Activated CD8-positive, alpha-beta memory T cell treated with anti-CD3 and anti-CD28 coated beads, Interleukin-2, amount 10 ng/mL, durations not matched to agents 7 days and 5 days (primary cell): ENCODE results near the gene GTF3C1. TPM values are rescaled to one million over a fixed set of nuclear protein-coding genes. Genes with fewer than 3 reads are reported as not detected.
"Not testable (repeated sequence)": the region's sequence is repeated elsewhere in the genome, so short reads cannot be mapped to it uniquely, and the experiment has no call there.

ENCODE experiments used
- ATAC-seq: fragments of 150-1000 bp; cut with Tn5 transposase; one replicate; pipeline ENCODE4 v1.10.0; 2021; ENCODE audit warnings: moderate library complexity
- CTCF ChIA-PET: fragments of 350-600 bp; sonication (Branson Sonifier 250); formaldehyde crosslinking; loops from one replicate; lab custom pipeline; 2021; ENCODE audit warnings: antibody characterized with exemption; lab: Charles Lee
- DNase-seq: peaks from one replicate; pipeline ENCODE4 v3.0.0-alpha.2; 2020
- H3K27ac Mint-ChIP-seq: one replicate; pipeline ENCODE4 v1.8.0; 2021; ENCODE audit warnings: mild to moderate bottlenecking, mixed read lengths
- H3K27me3 Mint-ChIP-seq: one replicate; pipeline ENCODE4 v1.8.0; 2021; ENCODE audit warnings: mixed read lengths
- H3K36me3 Mint-ChIP-seq: one replicate; pipeline ENCODE4 v1.8.0; 2021; ENCODE audit warnings: mild to moderate bottlenecking, mixed read lengths
- H3K4me1 Mint-ChIP-seq: one replicate; pipeline ENCODE4 v1.8.0; 2021; ENCODE audit warnings: mixed read lengths
- H3K4me3 Mint-ChIP-seq: one replicate; pipeline ENCODE4 v1.8.0; 2021; ENCODE audit warnings: mild to moderate bottlenecking, moderate library complexity, mixed read lengths
- H3K9me3 Mint-ChIP-seq: one replicate; pipeline ENCODE4 v1.8.0; 2022; ENCODE audit warnings: low read depth, mixed read lengths
- total RNA-seq, 2 experiments: library from RNA; stranded (reverse); gene quantifications; one replicate each; pipeline ENCODE4 v1.2.3, GENCODE V29; 2021

GTF3C1 gene
- total RNA-seq, 2 experiments from 2014 or later = 56.1 to 58.6 TPM

DNA sequence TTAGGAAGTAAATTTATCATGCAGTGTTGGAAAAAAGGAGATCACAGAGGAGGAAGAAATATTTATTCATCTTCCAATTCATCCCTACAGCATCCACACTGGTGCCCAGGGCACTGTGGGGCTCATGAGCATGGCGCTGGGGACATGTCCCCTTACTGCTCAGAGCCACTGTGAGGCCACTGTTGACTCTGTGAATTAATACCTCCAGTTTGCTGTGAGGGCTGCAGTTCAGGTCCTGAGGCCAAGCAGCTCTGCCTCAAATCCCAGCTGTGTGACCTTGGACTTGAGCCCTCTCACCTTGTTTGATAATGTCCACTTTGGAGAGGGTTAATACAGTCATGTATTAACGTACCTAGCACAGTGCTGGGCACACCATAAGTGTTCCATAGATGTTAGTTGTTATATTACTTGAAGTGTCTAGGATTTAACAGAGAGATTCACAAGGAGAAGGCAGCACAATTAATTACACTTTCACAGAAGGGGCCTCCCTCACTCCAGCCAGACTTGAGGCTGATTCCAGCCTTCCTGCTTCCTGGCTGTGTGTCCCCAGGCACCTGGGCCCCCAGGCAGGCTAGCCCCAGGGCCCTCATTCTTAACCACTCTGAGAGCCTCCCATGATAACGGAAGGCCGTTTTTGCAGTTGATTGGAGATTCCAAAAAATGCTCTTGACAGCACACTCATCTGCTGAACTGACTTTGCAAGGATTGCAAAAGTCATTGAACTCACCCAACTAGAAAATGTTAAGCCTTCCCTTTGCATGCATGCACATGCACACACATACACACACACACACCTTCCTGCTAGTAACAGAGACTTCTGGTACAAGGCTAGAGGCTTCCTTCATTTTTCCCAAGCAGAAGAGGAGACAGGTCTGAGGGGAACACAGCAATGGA is 29.6 kb upstream of the GTF3C1 start:
- Mint-ChIP-seq H3K9me3 (no peaks in the 10 kb centered on the region), H3K36me3 (peaks cover 3% of the 10 kb centered on the region)

GRCh38 chr16:27576729-27577128 is 27.0 kb upstream of the GTF3C1 start:
- no peaks in the 10 kb centered on the region for H3K27me3 Mint-ChIP-seq
- CTCF ChIA-PET = no interaction called here
- DNase-seq = no peak

More for the DNA sequence above, 29.6 kb upstream of the GTF3C1 start:
- DNase-seq = no peak
- H3K4me3 Mint-ChIP-seq = no peak overlapping the region
- peaks cover 18% of the 10 kb centered on the region for H3K4me1 Mint-ChIP-seq
- ATAC-seq = peak; percentile 16
- CTCF ChIA-PET = interaction anchor here (0.6 to 1.2 kb wide), 3 partner anchors 10 to 469 kb away, joined by 3 to 4 read pairs (median 4); no protein-coding TSS in a partner anchor
- no peaks in the 10 kb centered on the region for H3K27me3 Mint-ChIP-seq
- no peak overlapping the region for H3K27ac Mint-ChIP-seq

DNA sequence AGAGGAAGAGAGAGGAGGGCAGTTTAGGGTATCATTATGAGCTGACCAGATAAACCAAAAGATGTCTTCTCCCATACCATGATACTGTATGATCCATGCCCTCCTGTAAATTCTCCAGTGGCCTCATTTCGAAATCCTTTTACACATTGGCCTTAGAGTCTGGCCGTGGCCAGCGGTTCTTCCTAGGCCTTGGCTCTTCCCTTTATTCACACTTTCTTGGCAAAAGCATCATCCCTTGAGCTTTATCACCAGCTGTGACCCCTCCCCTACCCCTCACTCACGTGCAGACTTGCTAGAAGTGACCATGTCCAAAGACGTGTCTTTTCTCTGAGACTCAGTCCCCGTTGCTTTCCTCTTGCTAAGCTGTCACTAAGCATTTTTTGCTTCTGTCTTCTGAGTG is 23.0 kb upstream of the GTF3C1 start:
- H3K9me3 Mint-ChIP-seq = no peaks in the 10 kb centered on the region
- CTCF ChIA-PET = no interaction called here
- H3K27me3 Mint-ChIP-seq = no peaks in the 10 kb centered on the region
- no peak overlapping the region for H3K27ac Mint-ChIP-seq
- H3K36me3 Mint-ChIP-seq = no peaks in the 10 kb centered on the region
- no peak overlapping the region for H3K4me3 Mint-ChIP-seq
- no peak for ATAC-seq
- DNase-seq = no peak
- H3K4me1 Mint-ChIP-seq = no peaks in the 10 kb centered on the region

More at GRCh38 chr16:27576729-27577128, 27.0 kb upstream of the GTF3C1 start:
- no peak overlapping the region for H3K4me3 Mint-ChIP-seq
- no peaks in the 10 kb centered on the region for H3K9me3 Mint-ChIP-seq
- H3K36me3 Mint-ChIP-seq = peaks cover 1% of the 10 kb centered on the region
- ATAC-seq = no peak
- H3K27ac Mint-ChIP-seq = no peak overlapping the region
- peaks cover 18% of the 10 kb centered on the region for H3K4me1 Mint-ChIP-seq

GRCh38 chr16:27571433-27572326 is 22.0 kb upstream of the GTF3C1 start:
- no peaks in the 10 kb centered on the region for H3K36me3 Mint-ChIP-seq
- H3K4me1 Mint-ChIP-seq = no peaks in the 10 kb centered on the region
- H3K27ac Mint-ChIP-seq = no peak overlapping the region
- DNase-seq (no peak), ATAC-seq (no peak)
- H3K4me3 Mint-ChIP-seq = no peak overlapping the region
- no peaks in the 10 kb centered on the region for H3K9me3 Mint-ChIP-seq
- CTCF ChIA-PET = no interaction called here
- no peaks in the 10 kb centered on the region for H3K27me3 Mint-ChIP-seq

- H3K27ac Mint-ChIP-seq, CTCF ChIA-PET, ATAC-seq, H3K4me1 Mint-ChIP-seq, H3K4me3 Mint-ChIP-seq, H3K36me3 Mint-ChIP-seq, DNase-seq, H3K27me3 Mint-ChIP-seq, H3K9me3 Mint-ChIP-seq: not testable (repeated sequence)
These were observed 21.3 kb upstream of the GTF3C1 start for GRCh38 chr16:27570986-27571385.

DNA sequence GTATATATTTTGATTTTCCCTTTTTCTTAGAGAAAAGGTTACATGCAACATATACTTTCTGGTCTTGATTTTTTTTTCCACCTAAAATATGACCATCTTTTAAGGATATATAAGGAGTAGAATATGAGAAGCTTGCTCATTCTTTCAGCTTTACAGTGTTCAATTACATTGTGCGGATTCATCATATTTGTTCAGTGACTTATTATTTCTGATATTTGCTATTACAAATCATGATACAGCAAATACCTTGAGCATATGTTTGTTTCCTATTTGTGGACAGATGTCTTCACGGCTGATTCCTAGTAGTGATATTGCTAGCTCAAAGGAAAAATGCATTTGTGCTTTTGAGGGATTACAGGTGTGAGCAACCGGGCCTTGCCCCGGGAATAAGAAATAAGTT is 18.4 kb upstream of the GTF3C1 start:
- Mint-ChIP-seq H3K4me3 (no peak overlapping the region), H3K27ac (no peak overlapping the region), H3K9me3 (no peaks in the 10 kb centered on the region), H3K4me1 (no peaks in the 10 kb centered on the region), H3K36me3 (no peaks in the 10 kb centered on the region), H3K27me3 (no peaks in the 10 kb centered on the region)
- ATAC-seq (no peak), DNase-seq (no peak)
- CTCF ChIA-PET = interaction anchor here (0.6 kb wide), 1 partner anchor 41 kb away, joined by 4 read pairs; no protein-coding TSS in a partner anchor

GRCh38 chr16:27566417-27566816 is 16.7 kb upstream of the GTF3C1 start:
- H3K9me3 Mint-ChIP-seq = no peaks in the 10 kb centered on the region
- no peaks in the 10 kb centered on the region for H3K27me3 Mint-ChIP-seq
- no peak overlapping the region for H3K4me3 Mint-ChIP-seq
- no peak for ATAC-seq
- no peaks in the 10 kb centered on the region for H3K36me3 Mint-ChIP-seq
- no peak overlapping the region for H3K27ac Mint-ChIP-seq
- DNase-seq = no peak
- CTCF ChIA-PET = no interaction called here
- H3K4me1 Mint-ChIP-seq = no peaks in the 10 kb centered on the region

DNA sequence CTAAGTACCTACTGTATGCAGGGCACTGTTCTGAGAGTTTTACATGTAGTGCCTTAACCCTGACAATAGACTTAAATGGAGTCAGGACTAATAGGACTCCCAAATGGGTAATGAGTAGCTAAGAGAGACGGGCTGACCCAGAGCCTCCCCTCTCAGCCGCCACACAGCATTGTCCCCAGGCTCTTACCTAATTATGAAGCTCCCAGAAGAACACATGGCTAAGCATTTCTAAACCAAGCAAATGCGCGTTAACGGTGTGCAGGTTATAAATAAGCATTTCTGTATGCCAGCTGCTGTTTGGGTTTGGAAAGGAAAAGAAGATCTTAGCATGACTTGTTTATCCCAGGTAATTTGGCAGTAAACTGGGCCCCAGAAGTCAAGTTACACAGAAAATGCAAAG is 14.5 kb upstream of the GTF3C1 start:
- no peak overlapping the region for H3K4me3 Mint-ChIP-seq
- no peak for ATAC-seq
- no peak overlapping the region for H3K27ac Mint-ChIP-seq
- H3K4me1 Mint-ChIP-seq = no peaks in the 10 kb centered on the region
- no peak for DNase-seq
- no peaks in the 10 kb centered on the region for H3K27me3 Mint-ChIP-seq
- no peaks in the 10 kb centered on the region for H3K36me3 Mint-ChIP-seq
- CTCF ChIA-PET = interaction anchor here (0.5 kb wide), 1 partner anchor 453 kb away, joined by 3 read pairs; no protein-coding TSS in a partner anchor
- no peaks in the 10 kb centered on the region for H3K9me3 Mint-ChIP-seq

GRCh38 chr16:27561216-27561615 is 11.5 kb upstream of the GTF3C1 start:
- CTCF ChIA-PET = no interaction called here
- no peak for DNase-seq
- Mint-ChIP-seq H3K4me1 (no peaks in the 10 kb centered on the region), H3K27ac (no peak overlapping the region), H3K9me3 (no peaks in the 10 kb centered on the region), H3K27me3 (no peaks in the 10 kb centered on the region), H3K4me3 (no peak overlapping the region), H3K36me3 (no peaks in the 10 kb centered on the region)
- no peak for ATAC-seq

DNA sequence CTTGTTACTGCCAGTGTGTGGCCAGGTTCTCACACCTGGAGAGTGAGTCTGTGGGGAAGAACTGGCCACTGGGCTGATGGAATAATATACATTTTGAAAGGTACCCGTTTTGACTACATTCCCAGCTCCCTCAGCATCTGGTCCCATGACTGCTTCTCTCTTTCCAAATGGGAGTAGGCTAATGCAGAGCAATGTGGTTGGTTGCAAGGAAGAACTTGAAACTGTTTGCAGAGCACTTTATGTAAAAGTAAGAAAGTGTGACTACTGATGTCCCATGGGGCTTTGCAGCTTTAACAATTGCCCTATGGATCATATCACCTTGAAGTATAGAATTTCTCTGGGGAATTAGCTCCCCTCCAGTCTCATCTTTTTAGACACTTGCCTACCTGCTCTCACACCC is 9.2 kb upstream of the GTF3C1 start:
- Mint-ChIP-seq H3K27ac (no peak overlapping the region), H3K4me1 (no peaks in the 10 kb centered on the region), H3K9me3 (no peaks in the 10 kb centered on the region), H3K27me3 (no peaks in the 10 kb centered on the region), H3K36me3 (no peaks in the 10 kb centered on the region), H3K4me3 (no peak overlapping the region)
- no peak for ATAC-seq
- no peak for DNase-seq
- CTCF ChIA-PET = no interaction called here

GRCh38 chr16:27558434-27558833 is 8.7 kb upstream of the GTF3C1 start:
- no peak for ATAC-seq
- DNase-seq = no peak
- CTCF ChIA-PET = no interaction called here
- Mint-ChIP-seq H3K36me3 (no peaks in the 10 kb centered on the region), H3K27me3 (no peaks in the 10 kb centered on the region), H3K27ac (no peak overlapping the region), H3K9me3 (no peaks in the 10 kb centered on the region), H3K4me3 (no peak overlapping the region), H3K4me1 (no peaks in the 10 kb centered on the region)

- Mint-ChIP-seq H3K4me1 (no peaks in the 10 kb centered on the region), H3K27ac (no peak overlapping the region), H3K9me3 (no peaks in the 10 kb centered on the region), H3K36me3 (no peaks in the 10 kb centered on the region), H3K4me3 (no peak overlapping the region), H3K27me3 (no peaks in the 10 kb centered on the region)
- DNase-seq = no peak
- CTCF ChIA-PET = no interaction called here
- ATAC-seq = no peak
These were observed 6.8 kb upstream of the GTF3C1 start for GRCh38 chr16:27556471-27556870.

DNA sequence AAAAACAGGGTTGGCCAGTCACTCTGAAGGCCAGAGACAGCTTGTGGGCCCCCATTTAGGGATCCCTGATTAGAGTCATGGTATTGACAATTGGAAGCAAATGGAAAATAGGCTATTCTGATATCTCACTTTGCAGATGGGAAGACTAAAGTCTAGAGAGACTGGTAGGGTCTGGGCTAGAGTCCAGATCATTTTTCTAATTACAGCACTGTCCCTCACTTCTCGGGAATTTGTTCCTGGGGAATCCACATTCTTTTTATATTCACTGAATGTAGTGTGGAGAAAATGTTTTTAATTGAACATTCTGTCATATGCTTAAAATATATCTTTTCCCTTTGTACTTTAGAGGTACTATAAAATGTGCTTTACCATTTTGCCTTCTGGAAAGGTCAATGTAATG is 1.3 kb upstream of the GTF3C1 start:
- no peak for DNase-seq
- Mint-ChIP-seq H3K9me3 (no peaks in the 10 kb centered on the region), H3K27me3 (no peaks in the 10 kb centered on the region), H3K4me1 (peaks cover 37% of the 10 kb centered on the region), H3K27ac (no peak overlapping the region), H3K4me3 (peak overlapping the region; percentile 99), H3K36me3 (no peaks in the 10 kb centered on the region)
- CTCF ChIA-PET = interaction anchor here (1.1 kb wide), 1 partner anchor 15 kb away, joined by 3 read pairs; no protein-coding TSS in a partner anchor
- no peak for ATAC-seq
